ENCODE measurements around the gene CMTM4. TPM values are rescaled to one million over a fixed set of nuclear protein-coding genes. Genes with fewer than 3 reads are reported as not detected.

CMTM4 gene
- total RNA-seq, 1 experiment from 2014 or later: 77.8 TPM

DNA sequence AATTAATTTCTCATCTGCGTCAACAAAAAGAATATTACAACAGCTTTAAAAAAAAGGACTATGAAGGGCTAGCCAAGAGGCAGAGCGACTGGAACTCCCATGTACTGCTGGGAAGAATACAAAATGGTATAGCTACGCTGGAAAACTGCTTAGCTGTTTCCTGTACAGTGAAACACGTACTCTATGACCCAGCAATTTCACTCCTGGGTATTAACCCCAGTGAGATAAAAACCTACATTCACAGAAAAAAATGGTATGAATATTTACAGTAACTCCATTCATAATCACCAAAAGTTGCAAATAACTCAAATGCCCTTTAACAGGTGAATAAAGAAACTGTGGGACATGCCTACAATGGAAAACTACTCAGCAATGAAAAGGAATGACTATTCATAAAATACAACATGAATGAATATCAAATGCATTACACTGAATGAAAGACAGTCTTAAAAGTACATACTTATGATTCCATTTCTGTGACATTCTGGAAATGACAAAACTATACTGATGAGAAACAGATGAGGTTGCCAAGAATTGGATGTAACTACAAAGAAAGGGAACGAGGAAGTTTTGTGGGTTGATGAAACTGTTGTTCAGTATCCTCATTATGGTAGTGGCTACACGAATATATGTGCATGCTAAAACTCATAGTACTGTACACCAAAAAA, 27.6 kb downstream of the CMTM4 start:
- Histone ChIP-seq H2AFZ (ENCODE audit: low read depth, low read length, poor library complexity, severe bottlenecking) (no peak overlapping the region), H4K20me1 (ENCODE audit: insufficient read depth) (0 out of 2 replicates have a peak, but pooled peaks cover 2% of the 10 kb centered on the region), H3K4me2 (ENCODE audit: low read length) (no peak overlapping the region), H3K79me2 (ENCODE audit: insufficient read depth, low read length) (peaks cover 17% of the 10 kb centered on the region), H3K27ac (ENCODE audit: low read depth, low read length) (no peak overlapping the region), H3K9ac (ENCODE audit: low read length) (no peak overlapping the region), H3K27me3 (ENCODE audit: insufficient read depth, low read length) (no peaks in the 10 kb centered on the region), H3K4me3 (replicated peaks in 1 of 2; ENCODE audit: low read depth in 1 of 2, low read length in 2 of 2) (no peak overlapping the region), H3K9me3 (ENCODE audit: control insufficient read depth in 1 of 2, insufficient read depth in 1 of 2, low read depth in 1 of 2, low read length in 2 of 2) (no peaks in the 10 kb centered on the region), H3K36me3 (ENCODE audit: control insufficient read depth in 1 of 2, insufficient read depth in 2 of 2, low read length in 2 of 2) (no peaks in the 10 kb centered on the region), H3K9me2 (ENCODE audit: insufficient read depth) (no peaks in the 10 kb centered on the region), H3K4me1 (ENCODE audit: control insufficient read depth in 1 of 2, insufficient read depth in 2 of 2, low read length in 2 of 2) (no peaks in the 10 kb centered on the region)
- no peak for DNase-seq (ENCODE audit: low read depth, low spot score)
- BruUV-seq (replicated peaks): no TSS peak
- POLR2A ChIA-PET: no interaction called here
- CTCF ChIA-PET: no interaction called here
- ATAC-seq: no peak
- intact Hi-C loops (cut with micrococcal nuclease): no loop called here
- no peak for TF ChIP-seq ZNF274 (IDR thresholded peaks at IDR 0.05; ENCODE audit: low read depth, low read length)
- TF ChIP-seq ELF1 (IDR thresholded peaks at IDR 0.05; ENCODE audit: borderline replicate concordance, low read depth): no peak
- RAD21 ChIA-PET (ENCODE audit: low non-redundant PET in 1 of 2, low total read pairs in 2 of 2, uncharacterized antibody in 2 of 2, unreplicated experiment in 2 of 2): interaction anchor here in 1 of 2 experiments (0.7 kb wide), 1 partner anchor 66 kb away, joined by 4 read pairs; no protein-coding TSS in a partner anchor

DNA sequence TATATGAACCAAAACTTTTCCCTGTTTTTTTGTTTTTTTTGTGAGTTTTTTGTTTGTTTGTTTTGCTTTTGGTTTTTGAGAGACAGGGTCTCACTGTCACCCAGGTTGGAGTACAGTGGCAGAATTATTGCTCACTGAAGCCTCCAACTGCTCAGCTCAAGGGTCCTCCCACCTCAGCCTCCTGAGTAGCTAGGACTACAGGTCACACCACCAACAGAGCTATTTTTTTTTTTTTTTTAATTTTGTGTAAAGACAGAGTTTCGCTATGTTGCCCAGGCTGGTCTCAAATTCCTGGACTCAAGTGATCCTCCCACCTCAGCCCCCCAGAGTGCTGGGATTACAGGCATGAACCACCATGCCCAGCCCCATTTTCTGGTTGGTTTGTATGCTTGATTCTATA, 28.6 kb downstream of the CMTM4 start:
- intact Hi-C loops (cut with micrococcal nuclease): no loop called here
- Histone ChIP-seq H4K20me1 (ENCODE audit: insufficient read depth) (no peaks in the 10 kb centered on the region), H3K79me2 (ENCODE audit: insufficient read depth, low read length) (peaks cover 14% of the 10 kb centered on the region), H2AFZ (ENCODE audit: low read depth, low read length, poor library complexity, severe bottlenecking) (no peak overlapping the region), H3K9me3 (ENCODE audit: control insufficient read depth in 1 of 2, insufficient read depth in 1 of 2, low read depth in 1 of 2, low read length in 2 of 2) (no peaks in the 10 kb centered on the region), H3K9me2 (ENCODE audit: insufficient read depth) (no peaks in the 10 kb centered on the region), H3K36me3 (ENCODE audit: control insufficient read depth in 1 of 2, insufficient read depth in 2 of 2, low read length in 2 of 2) (no peaks in the 10 kb centered on the region), H3K4me2 (ENCODE audit: low read length) (no peak overlapping the region), H3K4me3 (replicated peaks in 1 of 2; ENCODE audit: low read depth in 1 of 2, low read length in 2 of 2) (no peak overlapping the region), H3K27ac (ENCODE audit: low read depth, low read length) (no peak overlapping the region), H3K4me1 (ENCODE audit: control insufficient read depth in 1 of 2, insufficient read depth in 2 of 2, low read length in 2 of 2) (no peaks in the 10 kb centered on the region), H3K27me3 (ENCODE audit: insufficient read depth, low read length) (no peaks in the 10 kb centered on the region), H3K9ac (ENCODE audit: low read length) (no peak overlapping the region)
- ATAC-seq (no peak), DNase-seq (ENCODE audit: low read depth, low spot score) (no peak)
- ChIA-PET RAD21 (ENCODE audit: low non-redundant PET in 1 of 2, low total read pairs in 2 of 2, uncharacterized antibody in 2 of 2, unreplicated experiment in 2 of 2) (no interaction called here), CTCF (interaction anchor here (1.0 kb wide), 1 partner anchor 17 kb away, joined by 3 read pairs; no protein-coding TSS in a partner anchor), POLR2A (no interaction called here)
- TF ChIP-seq FOSL1 (IDR thresholded peaks at IDR 0.05; ENCODE audit: low read depth) (no peak), ZFX (IDR thresholded peaks at IDR 0.05) (no peak), SIN3A (IDR thresholded peaks at IDR 0.05; ENCODE audit: low read depth) (no peak), RAD21 (IDR thresholded peaks at IDR 0.05; ENCODE audit: low read depth) (no peak), SP1 (IDR thresholded peaks at IDR 0.05; ENCODE audit: low read depth) (no peak), ZNF274 (IDR thresholded peaks at IDR 0.05; ENCODE audit: low read depth, low read length) (no peak), EGR1 (IDR thresholded peaks at IDR 0.05; ENCODE audit: low read depth) (no peak)
- TF ChIP-seq, protein P1, sequence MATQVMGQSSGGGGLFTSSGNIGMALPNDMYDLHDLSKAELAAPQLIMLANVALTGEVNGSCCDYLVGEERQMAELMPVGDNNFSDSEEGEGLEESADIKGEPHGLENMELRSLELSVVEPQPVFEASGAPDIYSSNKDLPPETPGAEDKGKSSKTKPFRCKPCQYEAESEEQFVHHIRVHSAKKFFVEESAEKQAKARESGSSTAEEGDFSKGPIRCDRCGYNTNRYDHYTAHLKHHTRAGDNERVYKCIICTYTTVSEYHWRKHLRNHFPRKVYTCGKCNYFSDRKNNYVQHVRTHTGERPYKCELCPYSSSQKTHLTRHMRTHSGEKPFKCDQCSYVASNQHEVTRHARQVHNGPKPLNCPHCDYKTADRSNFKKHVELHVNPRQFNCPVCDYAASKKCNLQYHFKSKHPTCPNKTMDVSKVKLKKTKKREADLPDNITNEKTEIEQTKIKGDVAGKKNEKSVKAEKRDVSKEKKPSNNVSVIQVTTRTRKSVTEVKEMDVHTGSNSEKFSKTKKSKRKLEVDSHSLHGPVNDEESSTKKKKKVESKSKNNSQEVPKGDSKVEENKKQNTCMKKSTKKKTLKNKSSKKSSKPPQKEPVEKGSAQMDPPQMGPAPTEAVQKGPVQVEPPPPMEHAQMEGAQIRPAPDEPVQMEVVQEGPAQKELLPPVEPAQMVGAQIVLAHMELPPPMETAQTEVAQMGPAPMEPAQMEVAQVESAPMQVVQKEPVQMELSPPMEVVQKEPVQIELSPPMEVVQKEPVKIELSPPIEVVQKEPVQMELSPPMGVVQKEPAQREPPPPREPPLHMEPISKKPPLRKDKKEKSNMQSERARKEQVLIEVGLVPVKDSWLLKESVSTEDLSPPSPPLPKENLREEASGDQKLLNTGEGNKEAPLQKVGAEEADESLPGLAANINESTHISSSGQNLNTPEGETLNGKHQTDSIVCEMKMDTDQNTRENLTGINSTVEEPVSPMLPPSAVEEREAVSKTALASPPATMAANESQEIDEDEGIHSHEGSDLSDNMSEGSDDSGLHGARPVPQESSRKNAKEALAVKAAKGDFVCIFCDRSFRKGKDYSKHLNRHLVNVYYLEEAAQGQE (IDR thresholded peaks at IDR 0.05; ENCODE audit: low read depth): no peak
- TF ChIP-seq, protein P2, sequence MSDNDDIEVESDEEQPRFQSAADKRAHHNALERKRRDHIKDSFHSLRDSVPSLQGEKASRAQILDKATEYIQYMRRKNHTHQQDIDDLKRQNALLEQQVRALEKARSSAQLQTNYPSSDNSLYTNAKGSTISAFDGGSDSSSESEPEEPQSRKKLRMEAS (IDR thresholded peaks at IDR 0.05): no peak
- BruUV-seq (replicated peaks): no TSS peak

Measured in HCT116 (cell line).